Measurements from ENCODE around the gene MVB12B. TPM values are rescaled to one million over a fixed set of nuclear protein-coding genes. Genes with fewer than 3 reads are reported as not detected.

Gene MVB12B
- total and polyA plus RNA-seq, 10 donors = 2.8 to 52.4 (median 34.8) TPM

DNA sequence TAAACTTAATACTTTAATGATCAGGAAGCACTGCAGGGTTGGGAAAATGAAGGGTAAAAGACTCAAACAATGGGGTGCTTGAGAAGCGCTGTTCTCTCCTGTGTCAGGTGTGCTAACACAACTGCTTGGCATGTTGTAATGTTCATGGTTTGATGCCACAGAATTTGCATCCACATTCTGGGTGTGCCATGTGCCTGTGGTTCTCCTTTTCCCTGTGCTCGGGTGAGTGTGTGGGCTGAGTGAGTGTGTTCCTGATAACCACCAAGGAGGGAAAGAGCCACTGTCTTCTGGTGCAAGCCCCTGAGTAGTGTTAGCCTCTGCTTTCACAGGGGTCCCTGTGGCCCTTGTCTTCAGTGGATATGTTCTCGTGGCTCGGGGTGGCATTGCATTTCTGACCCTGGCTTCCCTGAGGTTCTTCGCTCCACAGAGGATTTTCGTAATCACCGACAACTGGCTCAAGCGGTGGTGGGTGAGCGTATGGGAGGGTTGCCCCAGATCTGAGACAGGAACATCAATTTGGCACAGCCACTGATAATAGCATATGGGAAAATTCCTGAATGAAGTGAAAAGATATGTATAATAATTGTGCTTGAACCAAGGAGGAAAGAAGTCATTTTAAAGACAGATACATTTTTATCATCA is 102.0 kb downstream of the MVB12B start:
- intact Hi-C loops (cut with DNase I; ENCODE audit: low total_unique reads) = no loop called here
- H3K36me3 ChIP-seq = peaks cover 0 to 43% (median 0%) of the 10 kb centered on the region in 6 donors
- TF ChIP-seq POLR2AphosphoS5 (IDR thresholded peaks at IDR 0.05) (no peak), POLR2A (IDR thresholded peaks at IDR 0.05) (no peak), CTCF (IDR thresholded peaks at IDR 0.05 in 8 of 11, conservative IDR thresholded peaks at IDR 0.05 in 3 of 11) (no peak)
- no peak for DNase-seq
- no peak overlapping the region for H3K4me3 ChIP-seq
- H3K27me3 ChIP-seq (replicated peaks in 1 of 7) = no peaks in the 10 kb centered on the region
- no peaks in the 10 kb centered on the region for H3K9me3 ChIP-seq
- peaks cover 0 to 57% (median 21%) of the 10 kb centered on the region in 6 donors for H3K4me1 ChIP-seq
- H3K27ac ChIP-seq = peak overlapping the region in 1 of 8 donors; percentile 41
- 53 to 85% (median 75%) methylated on average over 9 of the region's 9 CpGs for WGBS, 5 donors

DNA sequence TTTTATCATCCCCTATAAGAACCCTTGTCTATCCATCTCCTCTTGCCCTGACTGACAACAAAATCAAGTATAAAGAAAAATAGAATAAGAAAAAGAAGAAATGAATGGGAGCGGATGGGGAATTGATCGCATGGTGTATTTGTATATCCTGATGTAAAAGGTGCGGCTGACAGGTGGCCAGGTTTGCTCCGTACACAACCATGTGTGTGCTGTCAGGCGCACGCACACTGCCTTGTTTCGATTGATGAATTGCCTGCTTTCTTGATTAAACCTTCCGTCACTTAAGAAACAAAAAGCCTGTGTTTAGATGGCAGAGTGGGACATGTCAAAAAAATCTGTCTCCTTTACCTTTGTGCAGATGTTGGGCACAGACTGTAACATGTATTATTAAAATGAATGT is 102.6 kb downstream of the MVB12B start:
- H3K27me3 ChIP-seq (replicated peaks in 1 of 7) = no peaks in the 10 kb centered on the region
- intact Hi-C loops (cut with DNase I; ENCODE audit: low total_unique reads) = no loop called here
- peaks cover 0 to 52% (median 19%) of the 10 kb centered on the region in 6 donors for H3K4me1 ChIP-seq
- no peak for DNase-seq
- H3K9me3 ChIP-seq = no peaks in the 10 kb centered on the region
- H3K4me3 ChIP-seq = no peak overlapping the region
- TF ChIP-seq POLR2A (IDR thresholded peaks at IDR 0.05) = no peak
- no peak for TF ChIP-seq CTCF (IDR thresholded peaks at IDR 0.05 in 8 of 11, conservative IDR thresholded peaks at IDR 0.05 in 3 of 11)
- TF ChIP-seq POLR2AphosphoS5 (IDR thresholded peaks at IDR 0.05) = no peak
- 95 to 98% (median 97%) methylated on average over 8 of the region's 8 CpGs for WGBS, 5 donors
- peaks cover 0 to 39% (median 0%) of the 10 kb centered on the region in 6 donors for H3K36me3 ChIP-seq
- peak overlapping the region in 1 of 8 donors; percentile 41 for H3K27ac ChIP-seq

DNA sequence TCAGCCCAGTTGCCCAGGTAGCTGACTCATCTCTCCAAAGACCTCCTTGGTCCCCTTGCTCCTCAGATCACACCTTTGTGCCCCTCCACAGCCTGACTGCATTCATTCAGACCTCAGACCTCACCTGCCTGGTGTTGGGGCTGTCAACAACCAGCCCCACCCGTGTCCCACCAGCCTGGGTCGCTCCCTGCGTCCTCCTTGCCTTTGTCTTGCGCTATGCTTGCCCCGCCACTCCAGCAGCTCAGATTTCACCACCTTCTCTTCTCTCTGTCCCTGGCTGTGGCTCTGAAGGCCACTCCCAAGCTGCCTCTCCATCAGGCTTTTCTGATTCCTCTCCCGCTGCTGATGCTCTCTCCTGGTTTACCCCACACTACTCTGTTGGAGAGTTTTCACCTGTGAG is 103.5 kb downstream of the MVB12B start:
- no peak for TF ChIP-seq POLR2AphosphoS5 (IDR thresholded peaks at IDR 0.05)
- TF ChIP-seq POLR2A (IDR thresholded peaks at IDR 0.05) = no peak
- no peak for TF ChIP-seq CTCF (IDR thresholded peaks at IDR 0.05 in 8 of 11, conservative IDR thresholded peaks at IDR 0.05 in 3 of 11)
- DNase-seq = no peak
- H3K36me3 ChIP-seq = peaks cover 0 to 31% (median 0%) of the 10 kb centered on the region in 6 donors
- WGBS, 5 donors = 72 to 91% (median 79%) methylated on average over 6 of the region's 6 CpGs
- intact Hi-C loops (cut with DNase I; ENCODE audit: low total_unique reads) = no loop called here
- no peaks in the 10 kb centered on the region for H3K27me3 ChIP-seq (replicated peaks in 1 of 7)
- no peaks in the 10 kb centered on the region for H3K9me3 ChIP-seq
- H3K4me3 ChIP-seq = no peak overlapping the region
- H3K27ac ChIP-seq = peak overlapping the region in 1 of 8 donors; percentile 8
- H3K4me1 ChIP-seq = peaks cover 0 to 53% (median 21%) of the 10 kb centered on the region in 6 donors

DNA sequence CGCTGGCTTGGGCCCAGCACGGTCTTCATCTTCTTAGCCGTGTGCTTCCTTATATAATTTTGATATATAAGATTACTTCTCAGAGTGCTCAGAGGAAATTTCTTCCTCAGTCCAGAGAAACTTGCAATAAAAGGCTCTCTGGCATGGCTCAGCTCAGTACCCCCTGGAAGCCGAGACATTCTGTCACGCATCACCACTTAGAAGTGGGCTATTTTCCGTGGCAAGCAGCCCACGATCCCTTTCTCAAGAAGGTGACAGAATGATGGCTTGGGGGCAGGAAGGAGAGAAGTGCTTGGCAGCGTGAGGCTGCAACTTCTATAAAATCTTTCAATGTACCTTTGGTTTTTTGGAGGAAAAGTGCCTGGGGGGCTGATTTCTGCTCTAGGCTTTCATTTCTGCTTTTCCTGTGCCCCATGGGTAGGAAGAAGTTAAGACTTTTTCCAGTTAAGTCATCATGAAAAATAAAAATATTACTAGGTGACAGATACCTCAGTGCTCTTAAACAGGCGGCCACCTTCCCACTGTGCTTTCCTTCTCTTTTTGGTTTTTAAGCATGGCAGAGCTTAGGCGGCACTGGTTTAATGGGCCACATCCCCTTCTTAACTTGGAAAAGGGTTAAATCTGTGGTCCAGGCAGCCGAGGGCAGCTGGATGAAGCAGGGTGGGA is 104.6 kb downstream of the MVB12B start:
- H3K9me3 ChIP-seq = no peaks in the 10 kb centered on the region
- H3K36me3 ChIP-seq = peaks cover 0 to 26% (median 0%) of the 10 kb centered on the region in 6 donors
- DNase-seq = no peak
- intact Hi-C loops (cut with DNase I; ENCODE audit: low total_unique reads) = no loop called here
- H3K4me3 ChIP-seq = no peak overlapping the region
- WGBS, 5 donors = 60 to 76% (median 67%) methylated on average over 11 of the region's 11 CpGs
- peaks cover 0 to 63% (median 21%) of the 10 kb centered on the region in 6 donors for H3K4me1 ChIP-seq
- H3K27me3 ChIP-seq (replicated peaks in 1 of 7) = no peaks in the 10 kb centered on the region
- no peak overlapping the region for H3K27ac ChIP-seq
- TF ChIP-seq POLR2AphosphoS5 (IDR thresholded peaks at IDR 0.05) = no peak
